ENCODE results near the gene FAXDC2. TPM values are rescaled to one million over a fixed set of nuclear protein-coding genes. Genes with fewer than 3 reads are reported as not detected.
"Not testable (repeated sequence)": the region's sequence is repeated elsewhere in the genome, so short reads cannot be mapped to it uniquely, and the experiment has no call there.

FAXDC2 gene
- total RNA-seq, 1 experiment from 2014 or later, result 4.2 TPM

DNA sequence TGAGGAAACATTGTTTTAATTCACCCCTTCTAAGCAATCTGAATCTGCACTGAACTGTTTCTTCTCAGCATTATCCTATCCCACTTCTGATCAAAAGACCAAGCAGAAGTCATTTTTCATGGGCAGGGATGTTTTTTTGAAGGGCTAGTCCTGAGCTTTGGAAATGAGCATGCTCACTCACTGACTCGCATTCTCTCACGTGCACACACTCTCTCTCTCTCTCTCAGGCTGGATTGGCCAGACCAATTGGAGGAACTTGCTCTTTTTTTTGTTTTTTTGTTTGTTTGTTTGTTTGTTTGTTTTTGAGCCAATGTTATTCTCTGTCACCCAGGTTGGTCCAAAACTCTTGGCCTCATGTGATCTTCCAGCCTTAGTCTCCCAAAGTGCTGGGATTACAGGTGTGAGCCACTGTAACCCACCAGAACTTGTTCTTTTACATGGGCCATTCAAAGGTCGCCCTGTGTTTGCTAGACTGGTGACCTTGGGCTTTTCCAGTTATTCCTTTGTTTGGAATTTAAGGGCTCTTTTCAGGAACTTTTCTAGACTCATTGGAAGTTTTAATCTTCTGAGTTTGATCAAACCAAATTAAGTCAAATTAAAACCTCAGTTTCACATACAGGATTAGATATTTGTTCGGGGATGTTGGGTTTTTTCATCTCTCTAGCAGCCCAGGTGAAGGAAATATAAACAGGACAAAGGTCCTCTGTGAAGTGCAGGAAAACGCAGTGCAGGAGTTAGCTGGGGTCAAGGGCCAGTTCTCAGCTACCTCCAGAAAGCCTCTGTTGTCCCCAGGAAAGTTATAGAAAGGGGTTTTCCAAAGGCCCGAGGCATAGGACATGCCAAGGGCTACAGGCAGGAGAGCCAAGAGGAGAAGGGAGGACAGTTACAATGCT lies 13.1 kb downstream of the FAXDC2 start:
- in situ Hi-C loops (cut with HindIII; ENCODE audit: low pct_unique_long_range_greater_than_20kb, low sequenced_read_pairs), result no loop called here
- DNase-seq (ENCODE audit: low read depth), result no peak

DNA sequence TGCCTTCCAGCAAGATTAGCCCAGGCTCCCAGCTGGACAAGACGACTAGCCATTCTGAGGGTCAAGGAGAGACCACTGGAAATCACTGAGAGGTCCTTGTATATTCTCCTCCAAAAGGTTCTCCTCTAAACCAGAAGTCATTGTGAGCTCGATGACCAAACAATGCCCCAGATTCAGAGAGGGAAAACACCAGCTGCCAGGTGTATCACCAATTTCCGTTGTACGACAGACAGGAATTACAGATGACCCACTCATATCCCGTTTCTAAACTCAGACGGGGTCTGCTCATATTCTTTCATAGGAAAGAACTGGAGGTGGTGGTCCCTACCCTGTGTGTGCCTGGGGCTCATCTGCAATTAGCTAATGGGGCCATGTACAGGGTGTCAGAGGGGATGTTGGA lies 14.2 kb downstream of the FAXDC2 start:
- in situ Hi-C loops (cut with HindIII; ENCODE audit: low pct_unique_long_range_greater_than_20kb, low sequenced_read_pairs), result no loop called here
- DNase-seq (ENCODE audit: low read depth), result no peak

DNA sequence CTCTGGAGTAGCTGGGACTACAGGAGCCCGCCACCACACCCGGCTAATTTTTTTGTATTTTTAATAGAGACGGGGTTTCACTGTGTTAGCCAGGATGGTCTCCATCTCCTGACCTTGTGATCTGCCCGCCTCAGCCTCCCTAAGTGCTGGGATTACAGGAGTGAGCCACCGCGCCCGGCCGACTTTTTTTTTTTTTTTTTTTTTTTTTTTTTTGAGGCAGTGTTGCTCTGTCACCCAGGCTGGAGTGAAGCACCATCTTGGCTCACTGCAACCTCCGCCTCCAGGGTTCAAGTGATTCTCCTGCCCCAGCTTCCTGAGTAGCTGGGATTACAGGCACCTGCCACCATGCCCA lies 14.7 kb downstream of the FAXDC2 start:
- in situ Hi-C loops (cut with HindIII; ENCODE audit: low pct_unique_long_range_greater_than_20kb, low sequenced_read_pairs); DNase-seq (ENCODE audit: low read depth): not testable (repeated sequence)

DNA sequence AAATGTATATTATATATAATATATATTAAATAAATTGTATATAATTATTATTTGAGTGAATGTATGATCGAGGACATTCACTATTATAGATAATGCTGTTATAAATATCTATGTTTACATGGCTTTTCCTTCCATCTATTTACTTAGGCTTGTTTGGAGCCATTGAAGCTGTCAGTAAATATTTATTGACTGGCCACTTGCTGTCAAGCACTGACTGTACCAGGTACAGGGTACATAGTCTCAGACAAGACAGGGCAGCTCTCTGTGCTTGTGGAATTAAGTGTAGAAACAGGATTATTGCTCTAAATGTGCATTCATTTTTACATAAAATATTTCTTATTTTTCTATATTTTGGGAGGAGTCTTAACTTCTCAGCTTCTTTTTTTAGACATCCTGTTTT lies 16.4 kb downstream of the FAXDC2 start:
- DNase-seq (ENCODE audit: low read depth), result no peak
- in situ Hi-C loops (cut with HindIII; ENCODE audit: low pct_unique_long_range_greater_than_20kb, low sequenced_read_pairs), result no loop called here

DNA sequence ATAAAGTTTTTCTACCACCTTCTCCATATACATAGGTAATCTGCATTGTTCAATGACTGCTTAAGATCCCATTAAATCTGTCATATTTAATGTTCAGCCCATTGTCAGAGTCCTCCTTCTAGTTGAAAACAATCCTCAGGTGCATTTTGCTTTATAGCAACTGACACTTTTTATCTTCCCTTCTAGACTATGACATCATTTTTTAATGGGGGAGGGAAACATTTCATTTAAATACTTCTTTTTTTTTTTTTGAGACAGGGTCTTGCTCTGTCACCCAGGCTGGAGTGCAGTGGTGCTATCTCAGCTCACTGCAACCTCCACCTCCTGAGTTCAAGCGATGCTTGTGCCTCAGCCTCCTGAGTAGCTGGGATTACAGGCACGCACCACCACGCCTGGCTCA lies 17.6 kb downstream of the FAXDC2 start:
- in situ Hi-C loops (cut with HindIII; ENCODE audit: low pct_unique_long_range_greater_than_20kb, low sequenced_read_pairs); DNase-seq (ENCODE audit: low read depth): not testable (repeated sequence)

DNA sequence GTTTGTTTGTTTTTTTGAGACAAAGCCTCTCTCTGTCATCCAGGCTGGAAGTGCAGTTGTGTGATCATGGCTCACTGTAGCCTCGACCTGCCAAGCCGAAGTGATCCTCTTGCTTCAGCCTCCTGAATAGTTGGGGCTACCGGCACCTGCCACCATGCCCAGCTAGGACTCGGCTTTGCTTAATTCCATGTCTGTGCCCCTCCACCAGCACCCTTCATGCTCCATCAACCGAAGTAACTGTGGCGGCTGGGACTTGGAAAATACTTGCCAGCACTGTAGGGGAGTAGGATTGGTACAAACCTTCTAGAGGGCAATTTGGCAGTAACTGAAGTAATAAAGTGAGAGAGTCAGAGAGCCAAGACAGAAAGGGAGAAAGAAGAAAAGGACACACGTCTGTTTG lies 19.0 kb downstream of the FAXDC2 start:
- no peak for DNase-seq (ENCODE audit: low read depth)
- in situ Hi-C loops (cut with HindIII; ENCODE audit: low pct_unique_long_range_greater_than_20kb, low sequenced_read_pairs), result no loop called here

DNA sequence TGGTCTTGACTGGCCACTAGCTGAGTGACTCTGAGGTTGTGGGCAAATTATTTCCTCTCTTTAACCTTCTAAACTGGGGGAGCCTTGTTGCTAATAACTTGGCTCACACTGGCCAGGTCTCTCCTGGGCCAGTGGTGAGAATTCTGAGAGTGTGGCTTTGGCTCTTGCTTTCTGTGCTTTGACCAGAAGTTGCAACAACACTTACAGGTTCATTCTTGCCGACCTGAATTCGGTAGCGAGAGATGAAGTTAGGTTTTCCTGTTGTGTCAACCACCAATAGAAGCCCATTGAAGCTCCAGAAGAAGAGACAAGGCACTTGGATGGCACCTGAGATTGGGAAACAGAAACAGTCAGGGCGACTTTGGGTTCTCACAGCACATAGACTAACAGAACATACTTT lies 19.8 kb downstream of the FAXDC2 start:
- in situ Hi-C loops (cut with HindIII; ENCODE audit: low pct_unique_long_range_greater_than_20kb, low sequenced_read_pairs), result no loop called here
- DNase-seq (ENCODE audit: low read depth), result no peak

DNA sequence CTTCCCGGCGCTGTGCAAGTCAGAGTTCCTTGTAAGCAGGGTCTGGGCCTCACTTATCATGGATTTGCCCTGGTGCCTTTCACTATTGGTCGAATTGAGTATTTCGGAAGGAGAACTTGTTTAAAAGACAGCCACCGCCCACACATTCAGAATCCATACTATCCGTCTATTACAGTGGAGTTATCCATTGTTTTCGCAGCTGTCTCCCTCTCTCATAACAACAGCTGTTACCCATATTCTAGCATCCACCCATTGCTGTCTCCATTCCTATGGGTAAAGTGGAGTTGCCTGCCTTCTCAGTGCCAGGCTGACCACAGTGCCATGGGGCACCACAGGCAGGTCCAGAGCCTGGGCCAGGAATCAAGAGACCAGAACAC lies 20.2 kb downstream of the FAXDC2 start:
- no peak for DNase-seq (ENCODE audit: low read depth)
- in situ Hi-C loops (cut with HindIII; ENCODE audit: low pct_unique_long_range_greater_than_20kb, low sequenced_read_pairs), result no loop called here

DNA sequence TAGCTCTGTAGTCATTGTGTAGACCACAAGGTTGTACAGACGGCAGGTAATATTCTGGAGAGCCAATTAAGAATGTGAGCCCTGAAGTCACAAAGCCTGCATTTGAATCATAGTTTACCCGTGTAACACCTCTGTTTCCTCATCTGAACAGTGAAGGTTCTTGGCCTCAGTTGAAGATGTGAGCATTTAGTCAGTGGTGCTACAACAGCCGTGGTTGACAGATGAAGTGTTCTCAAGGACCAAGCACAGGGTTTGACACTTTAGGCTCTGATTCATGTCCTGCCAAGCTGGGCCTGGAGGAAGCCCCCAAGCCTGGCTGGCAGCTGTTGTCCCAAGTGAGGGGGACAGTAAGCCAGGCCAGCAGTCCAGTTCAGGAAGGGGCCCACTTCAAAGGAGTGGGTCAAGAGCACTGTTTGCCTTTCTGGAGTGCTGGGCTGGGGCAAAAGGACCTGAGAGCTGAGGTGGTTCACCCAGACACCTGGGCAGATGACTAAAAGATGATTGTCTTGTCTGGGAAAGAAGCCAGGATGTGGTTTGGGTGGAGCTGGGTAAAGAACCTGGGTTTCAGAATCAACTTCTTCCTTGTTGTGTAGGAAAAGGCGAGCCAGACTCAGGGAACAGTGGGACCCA lies 20.7 kb downstream of the FAXDC2 start:
- in situ Hi-C loops (cut with HindIII; ENCODE audit: low pct_unique_long_range_greater_than_20kb, low sequenced_read_pairs), result no loop called here
- peak; percentile 49 for DNase-seq (ENCODE audit: low read depth)

DNA sequence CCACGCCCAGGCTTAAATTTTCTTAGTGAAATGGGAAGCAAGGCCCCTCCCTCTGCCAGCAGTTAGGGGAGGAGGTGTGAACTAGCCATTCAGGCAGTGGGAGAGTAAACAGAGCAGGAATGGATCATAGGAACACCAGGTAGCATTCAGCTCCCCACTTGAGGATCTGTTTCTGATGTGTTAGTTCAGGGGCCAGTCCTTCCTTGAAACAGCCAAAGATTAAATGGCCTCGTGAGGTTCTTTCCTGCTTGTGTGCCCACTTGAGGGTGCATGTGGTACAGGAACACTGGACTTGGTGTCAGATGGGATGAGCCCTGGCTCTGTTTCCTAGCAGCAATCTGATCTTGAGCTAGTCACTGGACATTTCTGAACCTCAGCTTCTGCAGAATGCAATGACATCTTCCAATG lies 21.2 kb downstream of the FAXDC2 start:
- no peak for DNase-seq (ENCODE audit: low read depth)
- in situ Hi-C loops (cut with HindIII; ENCODE audit: low pct_unique_long_range_greater_than_20kb, low sequenced_read_pairs), result no loop called here

DNA sequence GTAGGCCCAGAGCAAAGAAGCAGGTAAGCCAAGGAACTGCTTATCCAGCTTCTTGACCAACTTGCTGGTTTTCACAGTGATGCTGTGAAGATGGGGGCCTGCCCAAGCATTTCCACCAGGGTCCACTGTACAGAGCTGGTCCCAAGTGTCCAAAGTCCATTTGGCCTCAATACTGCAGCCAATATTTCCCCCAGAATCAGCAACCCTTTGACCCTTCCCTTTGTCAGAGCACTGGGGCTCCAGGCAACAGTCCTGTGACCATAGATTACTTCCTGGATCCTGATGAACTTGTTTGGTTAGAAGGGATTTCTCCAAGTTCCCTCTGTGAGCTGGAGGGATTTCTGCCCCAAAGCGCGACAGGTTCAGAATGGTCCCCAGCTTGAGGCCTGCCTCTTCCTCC lies 26.3 kb downstream of the FAXDC2 start:
- in situ Hi-C loops (cut with HindIII; ENCODE audit: low pct_unique_long_range_greater_than_20kb, low sequenced_read_pairs), result no loop called here
- DNase-seq (ENCODE audit: low read depth), result no peak

DNA sequence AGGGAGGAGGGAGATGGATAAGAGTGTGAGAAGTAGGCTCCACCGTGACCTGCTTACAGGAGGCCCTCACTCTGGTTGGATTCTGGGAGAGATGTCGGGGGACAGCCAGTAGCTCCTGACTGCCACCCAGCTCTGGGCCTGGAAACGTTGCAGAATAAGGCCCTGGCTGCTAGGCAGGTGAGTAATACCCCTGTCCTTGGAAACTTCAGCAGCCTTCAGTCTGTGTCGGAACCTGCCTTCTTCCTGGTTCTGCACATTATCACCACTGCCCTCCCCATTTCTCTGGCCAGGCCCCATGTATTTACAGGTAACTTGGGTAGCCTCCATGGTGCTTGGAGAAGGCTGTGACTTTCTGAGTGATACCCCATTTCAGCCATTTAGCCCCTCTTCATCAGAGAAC lies 26.8 kb downstream of the FAXDC2 start:
- in situ Hi-C loops (cut with HindIII; ENCODE audit: low pct_unique_long_range_greater_than_20kb, low sequenced_read_pairs), result no loop called here
- no peak for DNase-seq (ENCODE audit: low read depth)

DNA sequence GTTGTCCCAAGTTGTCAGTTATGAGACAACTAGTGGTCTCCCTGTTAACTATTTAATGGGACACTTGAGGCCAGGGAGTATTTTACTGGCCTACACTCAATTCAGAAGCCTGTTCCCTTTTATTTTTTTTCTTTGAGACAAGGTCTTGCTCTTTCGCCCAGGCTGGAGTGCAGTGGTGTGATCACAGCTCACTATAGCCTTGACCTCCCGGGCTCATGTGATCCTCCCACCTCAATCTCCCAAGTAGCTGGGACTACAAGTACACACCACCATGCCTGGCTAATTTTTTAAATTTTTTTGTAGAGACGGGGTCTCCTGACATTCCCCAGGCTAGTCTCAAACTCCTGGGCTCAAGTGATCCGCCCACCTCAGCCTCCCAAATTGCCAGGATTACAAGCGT lies 27.5 kb downstream of the FAXDC2 start:
- DNase-seq (ENCODE audit: low read depth); in situ Hi-C loops (cut with HindIII; ENCODE audit: low pct_unique_long_range_greater_than_20kb, low sequenced_read_pairs): not testable (repeated sequence)

DNA sequence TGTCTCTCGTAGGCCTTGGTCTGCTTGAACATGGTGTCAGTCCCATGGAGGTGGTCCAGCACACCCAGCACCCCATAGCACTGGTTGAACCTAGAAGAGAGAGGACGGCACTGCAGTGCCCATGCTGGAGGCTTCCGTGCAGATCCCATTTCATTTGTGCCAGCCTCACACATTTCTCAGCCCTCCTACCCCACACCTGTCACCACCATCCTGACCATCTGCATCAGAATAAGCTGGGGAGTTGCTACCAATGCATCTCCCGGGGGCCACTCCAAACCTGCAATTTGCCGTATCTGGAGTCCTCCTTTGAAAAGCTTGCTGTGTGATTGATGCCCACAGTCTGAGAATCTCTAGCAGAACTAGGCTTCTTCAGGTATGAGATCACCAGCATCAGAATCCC lies 30.0 kb downstream of the FAXDC2 start:
- DNase-seq (ENCODE audit: low read depth), result no peak
- in situ Hi-C loops (cut with HindIII; ENCODE audit: low pct_unique_long_range_greater_than_20kb, low sequenced_read_pairs), result no loop called here

DNA sequence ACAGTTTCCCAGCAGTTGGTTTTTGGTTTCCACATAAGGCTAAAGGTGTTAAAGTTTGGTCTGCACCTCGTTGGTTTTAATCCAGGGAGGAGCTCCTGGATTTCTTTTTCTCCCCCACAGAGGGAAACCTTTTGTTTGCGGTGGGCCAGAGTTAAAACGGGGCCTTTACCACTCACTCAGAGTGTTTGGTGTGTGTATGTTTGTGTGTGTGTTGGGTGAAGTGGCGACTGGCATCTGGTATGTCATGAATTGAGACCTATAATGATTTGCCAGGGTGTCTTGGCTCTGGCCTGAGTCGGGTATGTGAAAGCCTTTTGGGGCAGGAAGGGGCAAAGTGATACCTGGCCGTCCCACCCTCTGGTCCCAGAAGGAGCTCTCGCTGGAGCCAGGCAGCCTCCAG lies 30.9 kb downstream of the FAXDC2 start:
- in situ Hi-C loops (cut with HindIII; ENCODE audit: low pct_unique_long_range_greater_than_20kb, low sequenced_read_pairs), result no loop called here

DNA sequence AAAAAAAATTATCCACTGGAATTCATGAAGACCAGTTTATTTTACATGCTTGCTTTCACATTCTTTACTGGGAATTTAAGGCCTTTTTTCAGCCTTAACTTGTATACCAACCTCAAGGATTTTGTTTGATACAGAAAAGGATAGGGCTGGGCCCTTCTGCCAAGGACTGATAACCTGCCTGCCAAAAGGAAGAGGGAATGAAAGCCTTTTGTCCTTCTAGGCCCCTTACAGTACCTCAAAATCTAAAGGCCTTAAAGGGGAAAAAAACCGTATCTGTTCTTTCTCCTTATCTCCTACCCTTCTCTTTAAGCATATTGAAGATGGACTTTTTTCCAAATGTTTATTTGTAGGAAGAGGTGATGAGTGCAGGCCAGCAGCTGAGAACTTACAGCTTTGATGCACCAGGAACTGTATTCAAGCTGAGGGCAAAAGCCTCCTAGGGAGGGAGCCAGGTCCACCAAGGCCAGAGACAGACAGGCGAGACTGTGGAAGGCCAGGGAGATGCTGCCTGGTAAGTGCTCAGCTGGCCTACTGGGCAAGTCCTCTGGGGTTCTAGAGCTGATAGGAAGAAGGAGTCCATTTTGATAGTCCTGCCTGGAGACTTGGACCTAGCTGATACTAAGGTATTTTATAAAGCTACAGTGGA lies 31.8 kb downstream of the FAXDC2 start:
- in situ Hi-C loops (cut with HindIII; ENCODE audit: low pct_unique_long_range_greater_than_20kb, low sequenced_read_pairs), result no loop called here
- no peak for DNase-seq (ENCODE audit: low read depth)

More for the DNA sequence above, 30.9 kb downstream of the FAXDC2 start:
- DNase-seq (ENCODE audit: low read depth), result no peak

DNA sequence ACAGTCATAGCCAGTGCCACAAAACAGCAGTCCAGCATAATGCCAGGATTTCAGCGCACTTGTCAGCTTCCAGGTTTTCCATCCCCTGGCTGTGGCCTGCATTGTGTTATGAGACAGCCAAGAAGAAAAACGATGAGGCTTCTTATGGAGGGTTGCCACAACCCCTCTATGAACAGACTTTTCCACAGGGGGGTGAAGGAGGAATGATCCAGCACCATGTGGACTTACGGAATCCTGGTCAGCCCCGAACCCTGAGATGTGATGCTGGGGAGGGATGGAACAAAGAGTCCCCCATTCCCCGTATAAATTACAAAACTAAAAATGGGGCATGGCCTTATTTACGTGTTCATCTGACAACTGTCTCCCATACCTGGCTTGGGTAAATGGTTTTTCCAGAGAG lies 32.6 kb downstream of the FAXDC2 start:
- in situ Hi-C loops (cut with HindIII; ENCODE audit: low pct_unique_long_range_greater_than_20kb, low sequenced_read_pairs), result no loop called here

DNA sequence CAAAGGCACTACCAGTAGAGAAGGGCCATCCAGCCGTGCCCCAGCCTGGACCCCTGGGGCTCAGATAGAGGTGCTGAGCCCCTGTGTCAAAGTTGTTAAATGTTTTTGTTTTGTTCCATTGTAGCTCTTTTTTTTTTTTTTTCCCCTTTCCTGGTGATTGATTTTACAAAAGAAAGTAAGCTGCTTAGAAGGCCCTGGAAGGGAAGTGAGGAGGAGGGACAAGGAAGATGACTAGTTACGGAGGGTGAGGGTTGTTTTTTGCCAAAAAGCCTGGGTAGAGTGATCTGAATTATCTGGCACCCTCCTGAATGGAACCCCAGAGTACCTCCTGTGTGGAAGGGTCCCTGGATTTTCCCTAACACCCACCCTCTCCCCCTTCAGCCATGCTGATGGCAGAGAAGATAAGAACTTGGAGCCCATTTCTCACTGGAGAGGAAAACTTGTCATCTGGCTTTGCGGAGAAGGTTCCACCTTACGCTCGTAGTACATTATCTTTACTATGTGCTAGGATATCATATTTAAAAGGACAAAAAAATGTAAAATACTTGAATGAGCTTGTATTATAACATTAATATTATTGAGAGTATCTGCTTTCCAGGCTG lies 33.4 kb downstream of the FAXDC2 start:
- no peak for DNase-seq (ENCODE audit: low read depth)
- in situ Hi-C loops (cut with HindIII; ENCODE audit: low pct_unique_long_range_greater_than_20kb, low sequenced_read_pairs), result no loop called here

More for the DNA sequence above, 32.6 kb downstream of the FAXDC2 start:
- no peak for DNase-seq (ENCODE audit: low read depth)

DNA sequence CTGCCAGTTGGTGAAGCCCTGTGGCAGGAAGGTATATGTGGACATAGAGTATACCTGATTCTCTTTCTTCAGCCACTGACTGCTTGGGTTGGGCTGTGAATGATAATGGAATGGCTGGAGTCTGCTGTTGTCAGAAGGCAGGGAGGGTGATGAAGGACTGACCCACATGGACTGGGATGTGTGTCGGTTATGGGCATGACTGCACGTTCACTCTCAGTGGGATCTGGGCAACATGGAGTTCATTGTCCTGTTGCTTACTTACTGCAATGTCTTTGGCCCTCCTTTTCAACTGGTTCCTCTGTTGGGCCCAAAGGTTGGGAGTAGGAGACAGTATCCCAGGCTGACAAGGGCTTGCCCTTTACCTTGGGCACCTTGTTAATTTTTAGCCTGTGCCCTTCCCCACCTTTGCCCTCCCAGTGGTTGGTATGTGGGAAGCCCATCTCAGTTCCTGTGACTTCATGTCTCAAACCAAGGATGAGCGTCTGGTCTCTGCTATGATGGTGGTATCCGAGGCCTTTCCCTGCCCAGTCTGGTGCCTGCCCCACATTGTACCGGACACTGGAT lies 34.6 kb downstream of the FAXDC2 start:
- DNase-seq (ENCODE audit: low read depth), result no peak
- in situ Hi-C loops (cut with HindIII; ENCODE audit: low pct_unique_long_range_greater_than_20kb, low sequenced_read_pairs), result no loop called here

All from Caki2 (cell line).